CD4-positive, CD25-positive, alpha-beta regulatory T cell (primary cell): ENCODE data around the gene OR8B4. TPM values are rescaled to one million over a fixed set of nuclear protein-coding genes. Genes with fewer than 3 reads are reported as not detected.
A peak's percentile ranks its signal among the peaks of the same experiment; 100 is the strongest.
"Not testable (repeated sequence)": the region's sequence is repeated elsewhere in the genome, so short reads cannot be mapped to it uniquely, and the experiment has no call there.

Source experiments
- ATAC-seq, 2 donors: fragments of 150-1000 bp; cut with Tn5 transposase; one replicate each; pipeline ENCODE4 v1.10.0; 2021; ENCODE audit warnings: low read depth in 2 of 2, moderate number of reproducible peaks in 2 of 2, moderate library complexity in 1 of 2
- DNase-seq, 3 donors: peaks; one replicate each; pipeline versions ENCODE4 v3.0.0 to v3.0.0-alpha.2; 2012 to 2022; ENCODE audit warnings: mixed read lengths in 1 of 3
- H3K27ac ChIP-seq: one replicate; pipeline ENCODE4 v1.7.0; 2013; ENCODE audit warnings: mild to moderate bottlenecking, low read length; ENCODE audit not compliant: insufficient read depth, poor library complexity, severe bottlenecking
- H3K27me3 ChIP-seq: one replicate; pipeline ENCODE4 v1.7.0; 2013; ENCODE audit warnings: low read length; ENCODE audit not compliant: control insufficient read depth, insufficient read depth
- H3K36me3 ChIP-seq: one replicate; pipeline ENCODE4 v1.7.0; 2013; ENCODE audit warnings: mild to moderate bottlenecking, low read length, moderate library complexity; ENCODE audit not compliant: control insufficient read depth, insufficient read depth
- H3K4me1 ChIP-seq: 2 replicates; pipeline ENCODE4 v1.7.0; 2013; ENCODE audit warnings: mild to moderate bottlenecking, low read length; ENCODE audit not compliant: insufficient read depth, control insufficient read depth, poor library complexity, severe bottlenecking
- H3K4me3 ChIP-seq: one replicate; pipeline ENCODE4 v1.7.0; 2013; ENCODE audit warnings: low read depth, mild to moderate bottlenecking, low read length, moderate library complexity
- H3K9me3 ChIP-seq, 2 experiments: 1 replicate in 1 of 2; 2 replicates in 1 of 2; pipeline ENCODE4 v1.7.0; 2013; ENCODE audit warnings: low read length in 2 of 2, mild to moderate bottlenecking in 1 of 2, moderate library complexity in 1 of 2; ENCODE audit not compliant: control insufficient read depth in 2 of 2
- H3K27ac Mint-ChIP-seq, 3 donors: one replicate each; pipeline ENCODE4 v1.8.0; 2020 to 2022; ENCODE audit warnings: mild to moderate bottlenecking in 3 of 3, mixed read lengths in 3 of 3, moderate library complexity in 2 of 3
- H3K27me3 Mint-ChIP-seq: one replicate; pipeline ENCODE4 v1.8.0; 2022; ENCODE audit warnings: mild to moderate bottlenecking, mixed read lengths
- H3K36me3 Mint-ChIP-seq: one replicate; pipeline ENCODE4 v1.8.0; 2020; ENCODE audit warnings: mixed read lengths
- H3K4me1 Mint-ChIP-seq, 4 donors: one replicate each; pipeline ENCODE4 v1.8.0; 2020 to 2022; ENCODE audit warnings: mixed read lengths in 4 of 4, mild to moderate bottlenecking in 1 of 4
- H3K4me3 Mint-ChIP-seq, 4 donors: one replicate each; pipeline ENCODE4 v1.8.0; 2020 to 2022; ENCODE audit warnings: mild to moderate bottlenecking in 4 of 4, mixed read lengths in 4 of 4, moderate library complexity in 3 of 4
- H3K9me3 Mint-ChIP-seq, 7 donors: one replicate each; pipeline ENCODE4 v1.8.0; 2020 to 2022; ENCODE audit warnings: mixed read lengths in 7 of 7, mild to moderate bottlenecking in 3 of 7, moderate library complexity in 2 of 7
- polyA plus RNA-seq, 4 donors: library from polyadenylated mRNA; unstranded; fragments of 300-500 nt; fragmentation: Illumina TruSeq; gene quantifications; one replicate each; pipeline ENCODE4 v1.2.3, GENCODE V29; 2021
- total RNA-seq: library from RNA; stranded (reverse); gene quantifications from one replicate; pipeline ENCODE4 v1.2.3, GENCODE V29; 2022

The OR8B4 gene
- total and polyA plus RNA-seq, 5 donors from 2014 or later, result not detected

DNA sequence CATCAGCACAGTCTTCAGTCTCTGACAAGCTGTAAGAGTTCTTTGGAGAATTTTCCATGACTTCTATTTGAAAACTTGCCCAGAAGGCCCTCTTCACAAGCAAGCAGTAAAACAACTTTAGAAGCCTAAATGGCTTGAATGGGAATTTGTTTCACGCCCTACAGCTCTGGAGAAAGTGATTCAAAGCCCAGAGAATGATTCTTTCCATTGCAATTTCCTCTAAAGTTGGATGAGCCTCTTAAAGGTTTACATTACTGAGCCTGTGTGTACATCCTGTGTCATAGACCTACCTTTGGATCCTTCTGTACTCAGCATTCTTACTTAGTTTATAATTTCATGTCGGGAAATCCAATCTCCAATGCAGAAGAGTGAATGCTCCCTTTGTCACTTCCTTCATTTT is 19.1 kb downstream of the OR8B4 start:
- H3K27me3 ChIP-seq, result no peaks in the 10 kb centered on the region
- H3K4me3 ChIP-seq, result no peak overlapping the region
- Mint-ChIP-seq H3K27me3 (no peaks in the 10 kb centered on the region), H3K4me3 (no peak overlapping the region), H3K9me3 (no peaks in the 10 kb centered on the region), H3K4me1 (peaks cover 0 to 4% (median 0%) of the 10 kb centered on the region in 4 donors), H3K27ac (no peak overlapping the region), H3K36me3 (no peaks in the 10 kb centered on the region)
- no peaks in the 10 kb centered on the region for H3K36me3 ChIP-seq
- H3K4me1 ChIP-seq, result no peaks in the 10 kb centered on the region
- ATAC-seq (no peak), DNase-seq (no peak)
- H3K27ac ChIP-seq, result no peak overlapping the region
- H3K9me3 ChIP-seq, result no peaks in the 10 kb centered on the region

DNA sequence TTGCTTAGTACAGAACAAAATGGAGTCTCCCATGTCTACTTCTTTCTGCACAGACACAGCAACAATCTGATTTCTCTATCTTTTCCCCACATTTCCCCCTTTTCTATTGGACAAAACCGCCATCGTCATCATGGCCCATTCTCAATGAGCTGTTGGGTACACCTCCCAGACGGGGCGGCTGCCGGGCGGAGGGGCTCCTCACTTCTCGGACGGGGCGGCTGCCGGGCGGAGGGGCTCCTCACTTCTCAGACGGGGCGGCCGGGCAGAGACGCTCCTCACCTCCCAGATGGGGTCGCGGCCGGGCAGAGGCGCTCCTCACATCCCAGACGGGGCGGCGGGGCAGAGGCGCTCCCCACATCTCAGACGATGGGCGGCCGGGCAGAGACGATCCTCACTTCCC is 21.5 kb downstream of the OR8B4 start:
- ATAC-seq, H3K4me3 Mint-ChIP-seq, DNase-seq: not testable (repeated sequence)

DNA sequence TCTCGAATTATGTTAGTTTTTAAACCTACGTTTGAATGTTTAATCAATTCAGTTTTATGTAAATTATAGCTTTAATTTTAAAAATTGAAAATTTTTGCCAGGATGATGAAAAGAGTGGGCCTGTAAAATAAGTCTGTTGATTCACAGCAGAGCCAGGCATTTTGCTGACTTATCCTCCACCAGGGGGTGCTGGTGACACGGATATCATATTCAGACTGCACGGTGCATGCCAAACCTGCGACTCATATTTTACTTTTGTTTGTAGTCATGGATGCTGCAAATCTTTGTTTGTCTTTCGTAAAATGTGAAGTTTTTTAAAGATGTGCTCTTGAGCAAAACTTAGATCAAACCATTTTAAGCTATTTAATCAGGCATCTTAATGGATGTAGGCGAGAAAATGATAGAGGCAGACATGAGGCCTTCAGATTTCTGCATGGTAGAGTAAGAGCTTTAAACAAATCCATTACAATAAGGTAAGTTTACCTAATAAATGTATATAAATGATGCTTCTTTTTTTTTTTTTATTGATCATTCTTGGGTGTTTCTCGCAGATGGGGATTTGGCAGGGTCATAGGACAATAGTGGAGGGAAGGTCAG is 22.2 kb downstream of the OR8B4 start:
- H3K27ac ChIP-seq, result no peak overlapping the region

More for the DNA sequence above, 21.5 kb downstream of the OR8B4 start:
- not testable (repeated sequence) for H3K27ac ChIP-seq, H3K9me3 ChIP-seq, H3K4me1 Mint-ChIP-seq, H3K9me3 Mint-ChIP-seq, H3K36me3 Mint-ChIP-seq, H3K4me3 ChIP-seq, H3K27me3 Mint-ChIP-seq, H3K27me3 ChIP-seq, H3K27ac Mint-ChIP-seq, H3K4me1 ChIP-seq, H3K36me3 ChIP-seq

DNA sequence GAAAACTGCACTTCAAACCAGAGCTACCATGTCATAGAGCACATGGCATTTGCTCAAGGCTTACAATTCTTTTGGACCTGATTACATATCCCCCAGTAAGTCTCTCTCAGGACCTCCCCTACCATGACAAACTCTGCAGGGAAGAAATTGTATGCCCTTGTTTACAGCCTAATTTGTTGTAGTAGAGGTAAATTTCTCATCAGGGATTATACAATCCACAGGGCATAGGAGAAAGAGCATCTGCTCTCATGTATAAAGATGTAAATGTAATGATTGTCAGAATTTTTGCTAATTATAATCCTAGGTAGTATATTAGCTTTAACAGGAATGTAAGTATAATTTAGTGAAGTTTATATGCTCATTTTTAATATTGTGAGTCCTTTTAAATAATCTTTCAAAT is 25.7 kb downstream of the OR8B4 start, which contains the start of gene OR8B3:
Gene OR8B3, minus strand, starts transcription at position 101 of the 400 bp plus-strand sequence. CDS start 1,673 bp downstream, outside the sequence.
- Mint-ChIP-seq H3K4me3 (no peak within 1 kb of the TSS), H3K4me1 (no peaks in the 10 kb centered on the region), H3K36me3 (no peaks in the 10 kb centered on the region), H3K9me3 (peaks cover 0 to 6% (median 0%) of the 10 kb centered on the region in 7 donors), H3K27me3 (no peaks in the 10 kb centered on the region), H3K27ac (no peak within 1 kb of the TSS)
- ATAC-seq (no peak), DNase-seq (no peak)
- H3K27me3 ChIP-seq, result no peaks in the 10 kb centered on the region
- H3K4me3 ChIP-seq, result no peak within 1 kb of the TSS
- H3K4me1 ChIP-seq, result no peaks in the 10 kb centered on the region
- H3K27ac ChIP-seq, result no peak within 1 kb of the TSS
- no peaks in the 10 kb centered on the region for H3K36me3 ChIP-seq
- H3K9me3 ChIP-seq, result no peaks in the 10 kb centered on the region

More for the DNA sequence above, 22.2 kb downstream of the OR8B4 start:
- ATAC-seq, result no peak
- peaks cover 0 to 4% (median 0%) of the 10 kb centered on the region in 4 donors for H3K4me1 Mint-ChIP-seq
- no peaks in the 10 kb centered on the region for H3K27me3 ChIP-seq
- no peak overlapping the region for H3K4me3 Mint-ChIP-seq
- H3K27me3 Mint-ChIP-seq, result no peaks in the 10 kb centered on the region
- H3K9me3 ChIP-seq, result no peaks in the 10 kb centered on the region
- H3K4me3 ChIP-seq, result no peak overlapping the region
- DNase-seq, result peak in 1 of 3 donors; percentile 59
- H3K9me3 Mint-ChIP-seq, result no peaks in the 10 kb centered on the region
- H3K36me3 ChIP-seq, result no peaks in the 10 kb centered on the region
- H3K4me1 ChIP-seq, result no peaks in the 10 kb centered on the region
- H3K27ac Mint-ChIP-seq, result no peak overlapping the region
- H3K36me3 Mint-ChIP-seq, result no peaks in the 10 kb centered on the region

DNA sequence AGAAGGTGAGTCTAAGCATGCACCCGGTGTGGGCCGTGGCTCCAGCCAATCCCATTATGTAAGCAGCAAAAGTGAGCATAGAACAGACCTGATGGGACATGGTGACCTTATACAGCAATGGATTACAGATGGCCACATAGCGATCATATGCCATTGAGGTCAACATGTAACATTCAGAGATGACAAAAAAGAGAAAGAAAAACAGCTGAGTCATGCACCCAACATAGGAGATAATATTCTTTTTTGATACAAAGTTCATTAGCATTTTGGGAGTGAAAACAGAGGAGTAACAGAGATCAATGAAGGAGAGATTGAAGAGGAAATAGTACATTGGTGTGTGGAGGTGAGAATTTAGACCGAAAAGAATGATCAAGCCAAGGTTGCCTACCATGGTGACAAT is 27.8 kb downstream of the OR8B4 start:
- not testable (repeated sequence) for H3K9me3 Mint-ChIP-seq, ATAC-seq, H3K9me3 ChIP-seq, H3K27me3 Mint-ChIP-seq, H3K27ac ChIP-seq, H3K4me3 ChIP-seq, DNase-seq, H3K36me3 Mint-ChIP-seq, H3K4me1 ChIP-seq, H3K36me3 ChIP-seq, H3K4me3 Mint-ChIP-seq, H3K27ac Mint-ChIP-seq, H3K4me1 Mint-ChIP-seq, H3K27me3 ChIP-seq

DNA sequence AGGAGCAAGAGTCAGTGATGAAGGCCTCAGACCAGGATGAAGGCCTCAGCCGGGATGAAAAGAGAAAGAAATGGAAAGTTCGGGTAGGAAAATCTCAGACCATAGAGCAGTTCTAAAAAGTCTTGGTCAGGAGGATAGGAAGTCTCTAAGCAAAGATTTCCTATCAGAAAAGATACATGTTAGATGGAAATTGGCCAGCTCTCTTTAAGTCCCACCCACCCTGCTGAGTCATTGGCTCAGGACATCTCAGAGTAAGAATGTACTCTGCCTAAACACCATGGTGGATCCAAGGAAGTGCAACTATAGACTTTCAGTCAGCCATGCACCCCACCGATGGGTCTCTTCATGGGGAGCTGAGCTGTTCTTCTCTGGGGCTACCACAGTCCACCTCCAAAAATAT is 30.3 kb downstream of the OR8B4 start:
- DNase-seq (no peak), ATAC-seq (no peak)
- no peaks in the 10 kb centered on the region for H3K4me1 Mint-ChIP-seq
- H3K36me3 Mint-ChIP-seq, result no peaks in the 10 kb centered on the region
- no peak overlapping the region for H3K27ac Mint-ChIP-seq
- H3K27me3 Mint-ChIP-seq, result no peaks in the 10 kb centered on the region
- H3K4me3 ChIP-seq, result no peak overlapping the region
- H3K9me3 Mint-ChIP-seq, result peaks cover 0 to 6% (median 0%) of the 10 kb centered on the region in 7 donors
- H3K4me1 ChIP-seq, result no peaks in the 10 kb centered on the region
- no peak overlapping the region for H3K27ac ChIP-seq
- no peak overlapping the region for H3K4me3 Mint-ChIP-seq
- H3K27me3 ChIP-seq, result no peaks in the 10 kb centered on the region
- H3K36me3 ChIP-seq, result no peaks in the 10 kb centered on the region
- H3K9me3 ChIP-seq, result no peaks in the 10 kb centered on the region

DNA sequence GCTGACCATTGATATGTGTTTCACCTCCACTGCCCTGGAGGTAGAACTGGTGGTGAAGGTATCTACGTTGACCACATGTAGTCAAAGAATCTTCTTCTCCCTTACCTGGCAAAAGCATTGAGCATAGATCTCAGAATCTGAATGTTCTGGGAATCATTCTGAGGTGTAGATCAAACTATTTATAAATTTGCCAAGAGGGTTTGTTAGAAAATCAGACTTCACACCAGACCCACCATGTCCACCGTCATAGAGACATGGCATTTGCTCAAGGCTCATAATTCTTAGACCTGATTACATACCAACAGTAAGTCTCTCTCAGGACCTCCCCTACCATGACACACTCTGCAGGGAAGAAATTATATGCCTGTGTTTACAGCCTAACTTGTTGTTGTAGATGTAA is 40.3 kb downstream of the OR8B4 start, which contains the start of gene OR8B2:
Gene OR8B2, minus strand, starts transcription at position 101 of the 400 bp plus-strand sequence. CDS start 1,156 bp downstream, outside the sequence.
- Mint-ChIP-seq H3K36me3 (no peaks in the 10 kb centered on the region), H3K9me3 (peaks cover 0 to 4% (median 2%) of the 10 kb centered on the region in 7 donors), H3K27me3 (no peaks in the 10 kb centered on the region), H3K27ac (no peak within 1 kb of the TSS), H3K4me1 (no peaks in the 10 kb centered on the region), H3K4me3 (no peak within 1 kb of the TSS)
- Histone ChIP-seq H3K36me3 (no peaks in the 10 kb centered on the region), H3K4me3 (no peak within 1 kb of the TSS), H3K9me3 (no peaks in the 10 kb centered on the region), H3K27me3 (no peaks in the 10 kb centered on the region), H3K27ac (no peak within 1 kb of the TSS), H3K4me1 (no peaks in the 10 kb centered on the region)
- DNase-seq (no peak), ATAC-seq (no peak)

DNA sequence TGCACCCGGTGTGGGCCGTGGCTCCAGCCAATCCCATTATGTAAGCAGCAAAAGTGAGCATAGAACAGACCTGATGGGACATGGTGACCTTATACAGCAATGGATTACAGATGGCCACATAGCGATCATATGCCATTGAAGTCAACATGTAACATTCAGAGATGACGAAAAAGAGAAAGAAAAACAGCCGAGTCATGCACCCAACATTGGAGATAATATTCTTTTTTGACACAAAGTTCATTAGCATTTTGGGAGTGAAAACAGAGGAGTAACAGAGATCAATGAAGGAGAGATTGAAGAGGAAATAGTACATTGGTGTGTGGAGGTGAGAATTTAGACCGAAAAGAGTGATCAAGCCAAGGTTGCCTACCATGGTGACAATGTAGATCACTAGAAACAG is 41.8 kb downstream of the OR8B4 start:
- H3K9me3 Mint-ChIP-seq, result not testable (repeated sequence)
- H3K27ac Mint-ChIP-seq, result peak overlapping the region in 1 of 3 donors; percentile 2

More for the DNA sequence above, 41.8 kb downstream of the OR8B4 start:
- not testable (repeated sequence) for H3K27me3 Mint-ChIP-seq, H3K27me3 ChIP-seq, DNase-seq, H3K9me3 ChIP-seq, H3K36me3 ChIP-seq, H3K4me1 Mint-ChIP-seq, H3K27ac ChIP-seq, ATAC-seq, H3K4me1 ChIP-seq, H3K4me3 Mint-ChIP-seq, H3K36me3 Mint-ChIP-seq, H3K4me3 ChIP-seq
